ENCODE measurements around the gene FYB2. TPM values are rescaled to one million over a fixed set of nuclear protein-coding genes. Genes with fewer than 3 reads are reported as not detected.
A peak's percentile ranks its signal among the peaks of the same experiment; 100 is the strongest.
"Not testable (repeated sequence)": the region's sequence is repeated elsewhere in the genome, so short reads cannot be mapped to it uniquely, and the experiment has no call there.

Gene FYB2
- total and polyA plus RNA-seq, 10 of the 15 experiments (the other 5 are each of a cell fraction or from before 2014, with no cell fraction given): 0.04 to 0.16 (median 0.05) TPM; not detected in 4

- POLR2A ChIA-PET; H3K9me3 ChIP-seq (replicated peaks; ENCODE audit: control insufficient read depth, insufficient read depth, low read length); in situ Hi-C loops (cut with MboI); intact Hi-C loops (cut with micrococcal nuclease; ENCODE audit: unreplicated experiment); CTCF ChIA-PET; H3K4me2 ChIP-seq (ENCODE audit: control insufficient read depth, insufficient read depth); H3K79me2 ChIP-seq (ENCODE audit: control insufficient read depth, insufficient read depth, low read length); ATAC-seq; H3K9ac ChIP-seq (ENCODE audit: control insufficient read depth, insufficient read depth, low read length); BruUV-seq (replicated peaks); H3K27me3 ChIP-seq (replicated peaks in 1 of 2; ENCODE audit: control insufficient read depth in 2 of 2, insufficient read depth in 2 of 2, low read length in 1 of 2); H3K4me3 ChIP-seq; FAIRE-seq; H2AFZ ChIP-seq (ENCODE audit: control insufficient read depth, low read depth, low read length); H3K36me3 ChIP-seq (ENCODE audit: control insufficient read depth in 2 of 2, insufficient read depth in 2 of 2, low read length in 1 of 2); DNase-seq (ENCODE audit: low read depth, low spot score); SMC1A ChIA-PET (ENCODE audit: uncharacterized antibody, unreplicated experiment); H3K4me1 ChIP-seq (ENCODE audit: control insufficient read depth, insufficient read depth, low read length); H3K27ac ChIP-seq (ENCODE audit: control insufficient read depth, insufficient read depth); H4K20me1 ChIP-seq (ENCODE audit: control insufficient read depth, insufficient read depth): not testable (repeated sequence)
- RAD21 ChIA-PET (ENCODE audit: unreplicated experiment): interaction anchor here (1.3 kb wide), 1 partner anchor 57 kb away, joined by 3 read pairs; no protein-coding TSS in a partner anchor
Measured at GRCh38 chr1:56774732-56775131, 44.5 kb downstream of the FYB2 start.

GRCh38 chr1:56774067-56774609 is 45.1 kb downstream of the FYB2 start:
- Histone ChIP-seq H3K4me2 (ENCODE audit: control insufficient read depth, insufficient read depth) (peak overlapping the region; percentile 39; the same call in 1 of the 2 replicates), H3K27me3 (replicated peaks in 1 of 2; ENCODE audit: control insufficient read depth in 2 of 2, insufficient read depth in 2 of 2, low read length in 1 of 2) (no peaks in the 10 kb centered on the region), H3K9me3 (replicated peaks; ENCODE audit: control insufficient read depth, insufficient read depth, low read length) (no peaks in the 10 kb centered on the region), H3K79me2 (ENCODE audit: control insufficient read depth, insufficient read depth, low read length) (no peaks in the 10 kb centered on the region), H3K27ac (ENCODE audit: control insufficient read depth, insufficient read depth) (no peak overlapping the region), H2AFZ (ENCODE audit: control insufficient read depth, low read depth, low read length) (peak overlapping the region; percentile 71), H3K4me3 (no peak overlapping the region), H3K36me3 (ENCODE audit: control insufficient read depth in 2 of 2, insufficient read depth in 2 of 2, low read length in 1 of 2) (no peaks in the 10 kb centered on the region), H3K9ac (ENCODE audit: control insufficient read depth, insufficient read depth, low read length) (no peak overlapping the region), H3K4me1 (ENCODE audit: control insufficient read depth, insufficient read depth, low read length) (no peaks in the 10 kb centered on the region), H4K20me1 (ENCODE audit: control insufficient read depth, insufficient read depth) (no peaks in the 10 kb centered on the region)
- no peak for TF ChIP-seq IKZF2 (IDR thresholded peaks at IDR 0.05)
- TF ChIP-seq SRF (IDR thresholded peaks at IDR 0.05; ENCODE audit: low read depth in 2 of 2, low read length in 2 of 2): no peak
- TF ChIP-seq, protein P1, sequence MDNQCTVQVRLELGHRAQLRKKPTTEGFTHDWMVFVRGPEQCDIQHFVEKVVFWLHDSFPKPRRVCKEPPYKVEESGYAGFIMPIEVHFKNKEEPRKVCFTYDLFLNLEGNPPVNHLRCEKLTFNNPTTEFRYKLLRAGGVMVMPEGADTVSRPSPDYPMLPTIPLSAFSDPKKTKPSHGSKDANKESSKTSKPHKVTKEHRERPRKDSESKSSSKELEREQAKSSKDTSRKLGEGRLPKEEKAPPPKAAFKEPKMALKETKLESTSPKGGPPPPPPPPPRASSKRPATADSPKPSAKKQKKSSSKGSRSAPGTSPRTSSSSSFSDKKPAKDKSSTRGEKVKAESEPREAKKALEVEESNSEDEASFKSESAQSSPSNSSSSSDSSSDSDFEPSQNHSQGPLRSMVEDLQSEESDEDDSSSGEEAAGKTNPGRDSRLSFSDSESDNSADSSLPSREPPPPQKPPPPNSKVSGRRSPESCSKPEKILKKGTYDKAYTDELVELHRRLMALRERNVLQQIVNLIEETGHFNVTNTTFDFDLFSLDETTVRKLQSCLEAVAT (IDR thresholded peaks at IDR 0.05): peak; percentile 67; the same call in 1 of the 2 replicates
- in situ Hi-C loops (cut with MboI) (no loop called here), intact Hi-C loops (cut with micrococcal nuclease; ENCODE audit: unreplicated experiment) (no loop called here)
- POLR2A ChIA-PET: no interaction called here
- no TSS peak for BruUV-seq (replicated peaks)
- RAD21 ChIA-PET (ENCODE audit: unreplicated experiment): interaction anchor here (1.3 kb wide), 1 partner anchor 57 kb away, joined by 3 read pairs; no protein-coding TSS in a partner anchor
- ATAC-seq (peak; percentile 90), DNase-seq (ENCODE audit: low read depth, low spot score) (no peak), FAIRE-seq (no peak)
- SMC1A ChIA-PET (ENCODE audit: uncharacterized antibody, unreplicated experiment): interaction anchor here (1.4 to 1.6 kb wide), 2 partner anchors 16 to 29 kb away, joined by 3 to 9 read pairs; no protein-coding TSS in a partner anchor
- CTCF ChIA-PET: interaction anchor here (0.8 to 1.6 kb wide), 2 partner anchors 10 to 30 kb away, joined by 3 read pairs; no protein-coding TSS in a partner anchor
- WGBS (ENCODE audit: insufficient coverage, insufficient replicate concordance, low lambda C conversion rate, missing lambda C conversion rate): 39% methylated on average over 6 of the region's 6 CpGs

All from GM12878 (cell line).